WTC11 (cell line): ENCODE measurements around the gene TROAP. TPM values are rescaled to one million over a fixed set of nuclear protein-coding genes. Genes with fewer than 3 reads are reported as not detected.
A peak's percentile ranks its signal among the peaks of the same experiment; 100 is the strongest.

Experiments used
- ATAC-seq: fragments of 200-7000 bp; cut with Tn5 transposase; 2 replicates; pipeline ENCODE4 v1.10.0; 2021; ENCODE audit warnings: mild to moderate bottlenecking, moderate library complexity
- CTCF ChIA-PET: fragments of 300-600 bp; sonication (Branson Sonifier 250); formaldehyde crosslinking; loops from one replicate; lab custom pipeline; 2021; ENCODE audit warnings: antibody characterized with exemption; lab: Charles Lee
- POLR2A ChIA-PET: fragments of 350-600 bp; sonication (Branson Sonifier 250); formaldehyde crosslinking; loops from one replicate; lab custom pipeline; 2021; ENCODE audit warnings: antibody characterized with exemption; lab: Charles Lee
- DNase-seq: peaks from one replicate; pipeline ENCODE4 v3.0.0; 2021; ENCODE audit warnings: low spot score
- H3K27ac Mint-ChIP-seq: 2 replicates; pipeline ENCODE4 v1.8.0; 2021; ENCODE audit warnings: mixed read lengths
- H3K27me3 Mint-ChIP-seq: 2 replicates; pipeline ENCODE4 v1.8.0; 2021; ENCODE audit warnings: low read depth, mild to moderate bottlenecking, moderate library complexity, mixed read lengths
- H3K36me3 Mint-ChIP-seq: 2 replicates; pipeline ENCODE4 v1.8.0; 2021; ENCODE audit warnings: mixed read lengths
- H3K4me1 Mint-ChIP-seq: 2 replicates; pipeline ENCODE4 v1.8.0; 2022; ENCODE audit warnings: mixed read lengths
- H3K4me3 Mint-ChIP-seq: 2 replicates; pipeline ENCODE4 v1.8.0; 2021; ENCODE audit warnings: mild to moderate bottlenecking, moderate library complexity, mixed read lengths
- H3K9me3 Mint-ChIP-seq: 2 replicates; pipeline ENCODE4 v1.8.0; 2021; ENCODE audit warnings: mixed read lengths
- CBFB ChIP-seq: sonication (generic); formaldehyde crosslinking; IDR thresholded peaks from 2 replicates; pipeline ENCODE4 v1.8.1; 2022; ENCODE audit warnings: mild to moderate bottlenecking, low read depth, missing genetic modification reagents
- HMGA2 ChIP-seq: fragments of 250-450 bp; sonication (Bioruptor Pico); IDR thresholded peaks from 2 replicates; pipeline ENCODE4 v1.4.0; 2021; ENCODE audit warnings: mild to moderate bottlenecking, moderate library complexity
- IRF2 ChIP-seq: sonication (generic); formaldehyde crosslinking; IDR thresholded peaks from 2 replicates; pipeline ENCODE4 v1.8.0; 2022; ENCODE audit warnings: low read depth, missing genetic modification reagents, borderline replicate concordance
- KAT7 ChIP-seq: sonication (generic); formaldehyde crosslinking; IDR thresholded peaks from 2 replicates; pipeline ENCODE4 v1.8.1; 2023; ENCODE audit warnings: missing genetic modification reagents, mild to moderate bottlenecking, borderline replicate concordance
- NFATC4 ChIP-seq: fragments of 250-450 bp; sonication (Bioruptor Pico); IDR thresholded peaks from 2 replicates; pipeline ENCODE4 v1.9.0; 2021; ENCODE audit warnings: mild to moderate bottlenecking
- NR3C1 ChIP-seq: sonication (generic); formaldehyde crosslinking; conservative IDR thresholded peaks from 2 replicates; pipeline ENCODE4 v1.8.1; 2023; ENCODE audit warnings: low read depth, mild to moderate bottlenecking, missing genetic modification reagents
- TCF7 ChIP-seq: sonication (generic); formaldehyde crosslinking; IDR thresholded peaks from 2 replicates; pipeline ENCODE4 v1.8.0; 2022; ENCODE audit warnings: mild to moderate bottlenecking, low read depth, missing genetic modification reagents, moderate library complexity
- TP53 ChIP-seq: sonication (generic); formaldehyde crosslinking; IDR thresholded peaks from 2 replicates; pipeline ENCODE4 v1.8.1; 2023; ENCODE audit warnings: mild to moderate bottlenecking, missing genetic modification reagents
- ZNF232 ChIP-seq: sonication (generic); formaldehyde crosslinking; IDR thresholded peaks from 2 replicates; pipeline ENCODE4 v1.8.0; 2022; ENCODE audit warnings: mild to moderate bottlenecking, missing genetic modification reagents
- ZNF263 ChIP-seq: sonication (generic); formaldehyde crosslinking; IDR thresholded peaks from 2 replicates; pipeline ENCODE4 v1.8.1; 2022; ENCODE audit warnings: low read depth, mild to moderate bottlenecking, moderate library complexity, missing genetic modification reagents
- ZNF396 ChIP-seq: fragments of 250-450 bp; sonication (Bioruptor Pico); IDR thresholded peaks from 2 replicates; pipeline ENCODE4 v1.8.0; 2021; ENCODE audit warnings: mild to moderate bottlenecking, moderate library complexity, borderline replicate concordance
- ZNF416 ChIP-seq: fragments of 250-450 bp; sonication (Bioruptor Pico); IDR thresholded peaks from 2 replicates; pipeline ENCODE4 v1.9.0; 2021; ENCODE audit warnings: mild to moderate bottlenecking, inconsistent platforms
- total RNA-seq: library from RNA; stranded (reverse); gene quantifications from 3 replicates; pipeline ENCODE4 v1.2.3, GENCODE V29; 2021
- TF ChIP-seq, protein P1 (sequence below): sonication (generic); formaldehyde crosslinking; IDR thresholded peaks from 2 replicates; pipeline ENCODE4 v1.8.1; 2022; ENCODE audit warnings: low read depth, missing genetic modification reagents, borderline replicate concordance
- TF ChIP-seq, protein P2 (sequence below): fragments of 250-450 bp; sonication (Bioruptor Pico); IDR thresholded peaks from 2 replicates; pipeline ENCODE4 v1.8.0; 2021; ENCODE audit warnings: mild to moderate bottlenecking
- TF ChIP-seq, protein P3 (sequence below): fragments of 250-450 bp; sonication (Bioruptor Pico); IDR thresholded peaks from 2 replicates; pipeline ENCODE4 v1.9.0; 2021; ENCODE audit warnings: mild to moderate bottlenecking, borderline replicate concordance
- TF ChIP-seq, protein P4 (sequence below): sonication (generic); formaldehyde crosslinking; IDR thresholded peaks from 2 replicates; pipeline ENCODE4 v1.8.0; 2022; ENCODE audit warnings: mild to moderate bottlenecking, missing genetic modification reagents
- TF ChIP-seq, protein P5 (sequence below): sonication (generic); formaldehyde crosslinking; IDR thresholded peaks from 2 replicates; pipeline ENCODE4 v1.8.1; 2022; ENCODE audit warnings: missing genetic modification reagents, borderline replicate concordance
- TF ChIP-seq, protein P6 (sequence below): sonication (generic); formaldehyde crosslinking; IDR thresholded peaks from 2 replicates; pipeline ENCODE4 v1.8.0; 2022; ENCODE audit warnings: mild to moderate bottlenecking, missing genetic modification reagents

Gene TROAP
- total RNA-seq, 1 experiment from 2014 or later, result 89.2 TPM

DNA sequence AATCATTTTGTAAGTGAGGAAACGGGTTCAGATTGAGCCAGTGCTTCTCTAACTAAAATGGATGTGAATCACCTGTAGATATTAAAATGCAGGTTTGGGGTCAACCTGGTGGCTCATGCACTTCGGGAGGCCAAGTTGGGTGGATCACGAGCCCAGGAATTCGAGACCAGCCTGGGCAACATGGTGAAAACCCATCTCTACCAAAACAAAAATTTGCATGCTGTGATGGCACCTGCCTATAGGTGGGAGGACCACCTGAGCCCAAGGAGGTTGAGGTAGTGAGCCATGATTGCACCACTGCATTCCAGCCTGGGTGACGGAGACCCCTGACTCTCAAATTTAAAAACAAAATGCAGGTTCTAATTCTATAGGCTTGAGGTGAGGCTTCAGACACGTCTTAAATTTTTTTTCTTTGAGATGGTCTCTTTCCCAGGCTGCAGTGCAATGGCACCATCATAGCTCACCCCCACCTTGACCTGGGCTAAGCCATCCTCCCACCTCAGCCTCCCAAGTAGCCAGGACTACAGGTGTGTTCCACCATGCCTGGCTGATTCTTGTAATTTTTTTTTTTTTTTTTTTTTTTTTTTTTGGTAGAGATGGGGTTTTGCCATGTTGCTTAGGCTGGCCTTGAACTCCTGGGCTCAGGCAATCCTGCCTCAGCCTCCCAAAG, 49.2 kb upstream of the TROAP start (continued):
- TF ChIP-seq, protein P1, sequence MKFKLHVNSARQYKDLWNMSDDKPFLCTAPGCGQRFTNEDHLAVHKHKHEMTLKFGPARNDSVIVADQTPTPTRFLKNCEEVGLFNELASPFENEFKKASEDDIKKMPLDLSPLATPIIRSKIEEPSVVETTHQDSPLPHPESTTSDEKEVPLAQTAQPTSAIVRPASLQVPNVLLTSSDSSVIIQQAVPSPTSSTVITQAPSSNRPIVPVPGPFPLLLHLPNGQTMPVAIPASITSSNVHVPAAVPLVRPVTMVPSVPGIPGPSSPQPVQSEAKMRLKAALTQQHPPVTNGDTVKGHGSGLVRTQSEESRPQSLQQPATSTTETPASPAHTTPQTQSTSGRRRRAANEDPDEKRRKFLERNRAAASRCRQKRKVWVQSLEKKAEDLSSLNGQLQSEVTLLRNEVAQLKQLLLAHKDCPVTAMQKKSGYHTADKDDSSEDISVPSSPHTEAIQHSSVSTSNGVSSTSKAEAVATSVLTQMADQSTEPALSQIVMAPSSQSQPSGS (CRISPR knock-in tag), result no peak
- 0 out of 2 replicates have a peak, but pooled peaks have one; percentile 5 for TF ChIP-seq ZNF416

DNA sequence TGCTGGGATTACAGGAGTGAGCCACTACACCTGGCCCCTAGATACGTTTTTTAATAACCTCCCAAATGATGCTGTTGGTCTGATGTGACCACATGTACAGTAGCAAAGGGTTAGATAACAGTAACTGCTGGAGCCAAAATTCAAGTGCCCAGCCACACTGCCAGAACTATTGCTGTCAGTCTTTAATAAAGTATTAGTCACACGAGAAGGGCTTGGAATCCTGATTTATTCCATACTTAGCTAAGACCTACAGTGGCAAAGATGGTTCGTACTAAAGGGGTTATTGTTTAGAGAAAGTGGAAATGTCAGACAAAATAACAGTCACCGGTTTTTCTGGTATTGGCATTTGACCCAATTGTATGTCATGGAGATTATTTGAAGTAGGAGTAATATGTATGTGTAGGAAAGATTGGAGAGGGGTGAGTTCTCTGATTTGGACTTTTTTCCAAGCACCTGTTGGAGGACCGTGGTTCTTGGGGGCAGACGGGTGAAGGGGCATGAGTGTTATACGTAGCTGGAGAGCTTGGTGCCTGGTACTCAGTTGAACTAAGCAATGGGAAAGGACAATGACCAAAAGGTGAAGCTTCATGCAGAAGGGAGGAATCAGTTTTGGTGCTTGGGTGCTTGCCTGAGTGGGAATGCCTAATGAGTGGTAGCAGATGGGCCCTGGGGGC, 48.5 kb upstream of the TROAP start:
- Mint-ChIP-seq H3K27ac (0 out of 2 replicates have a peak overlapping the region, but pooled peaks have one; percentile 10), H3K4me1 (peaks cover 3% of the 10 kb centered on the region), H3K4me3 (no peak overlapping the region), H3K36me3 (peaks cover 41% of the 10 kb centered on the region), H3K9me3 (no peaks in the 10 kb centered on the region), H3K27me3 (no peaks in the 10 kb centered on the region)
- ATAC-seq (no peak), DNase-seq (no peak)
- TF ChIP-seq, protein P2, sequence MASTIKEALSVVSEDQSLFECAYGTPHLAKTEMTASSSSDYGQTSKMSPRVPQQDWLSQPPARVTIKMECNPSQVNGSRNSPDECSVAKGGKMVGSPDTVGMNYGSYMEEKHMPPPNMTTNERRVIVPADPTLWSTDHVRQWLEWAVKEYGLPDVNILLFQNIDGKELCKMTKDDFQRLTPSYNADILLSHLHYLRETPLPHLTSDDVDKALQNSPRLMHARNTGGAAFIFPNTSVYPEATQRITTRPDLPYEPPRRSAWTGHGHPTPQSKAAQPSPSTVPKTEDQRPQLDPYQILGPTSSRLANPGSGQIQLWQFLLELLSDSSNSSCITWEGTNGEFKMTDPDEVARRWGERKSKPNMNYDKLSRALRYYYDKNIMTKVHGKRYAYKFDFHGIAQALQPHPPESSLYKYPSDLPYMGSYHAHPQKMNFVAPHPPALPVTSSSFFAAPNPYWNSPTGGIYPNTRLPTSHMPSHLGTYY (CRISPR knock-in tag), result peak; percentile 39; the same call in 1 of the 2 replicates
- TF ChIP-seq, protein P3, sequence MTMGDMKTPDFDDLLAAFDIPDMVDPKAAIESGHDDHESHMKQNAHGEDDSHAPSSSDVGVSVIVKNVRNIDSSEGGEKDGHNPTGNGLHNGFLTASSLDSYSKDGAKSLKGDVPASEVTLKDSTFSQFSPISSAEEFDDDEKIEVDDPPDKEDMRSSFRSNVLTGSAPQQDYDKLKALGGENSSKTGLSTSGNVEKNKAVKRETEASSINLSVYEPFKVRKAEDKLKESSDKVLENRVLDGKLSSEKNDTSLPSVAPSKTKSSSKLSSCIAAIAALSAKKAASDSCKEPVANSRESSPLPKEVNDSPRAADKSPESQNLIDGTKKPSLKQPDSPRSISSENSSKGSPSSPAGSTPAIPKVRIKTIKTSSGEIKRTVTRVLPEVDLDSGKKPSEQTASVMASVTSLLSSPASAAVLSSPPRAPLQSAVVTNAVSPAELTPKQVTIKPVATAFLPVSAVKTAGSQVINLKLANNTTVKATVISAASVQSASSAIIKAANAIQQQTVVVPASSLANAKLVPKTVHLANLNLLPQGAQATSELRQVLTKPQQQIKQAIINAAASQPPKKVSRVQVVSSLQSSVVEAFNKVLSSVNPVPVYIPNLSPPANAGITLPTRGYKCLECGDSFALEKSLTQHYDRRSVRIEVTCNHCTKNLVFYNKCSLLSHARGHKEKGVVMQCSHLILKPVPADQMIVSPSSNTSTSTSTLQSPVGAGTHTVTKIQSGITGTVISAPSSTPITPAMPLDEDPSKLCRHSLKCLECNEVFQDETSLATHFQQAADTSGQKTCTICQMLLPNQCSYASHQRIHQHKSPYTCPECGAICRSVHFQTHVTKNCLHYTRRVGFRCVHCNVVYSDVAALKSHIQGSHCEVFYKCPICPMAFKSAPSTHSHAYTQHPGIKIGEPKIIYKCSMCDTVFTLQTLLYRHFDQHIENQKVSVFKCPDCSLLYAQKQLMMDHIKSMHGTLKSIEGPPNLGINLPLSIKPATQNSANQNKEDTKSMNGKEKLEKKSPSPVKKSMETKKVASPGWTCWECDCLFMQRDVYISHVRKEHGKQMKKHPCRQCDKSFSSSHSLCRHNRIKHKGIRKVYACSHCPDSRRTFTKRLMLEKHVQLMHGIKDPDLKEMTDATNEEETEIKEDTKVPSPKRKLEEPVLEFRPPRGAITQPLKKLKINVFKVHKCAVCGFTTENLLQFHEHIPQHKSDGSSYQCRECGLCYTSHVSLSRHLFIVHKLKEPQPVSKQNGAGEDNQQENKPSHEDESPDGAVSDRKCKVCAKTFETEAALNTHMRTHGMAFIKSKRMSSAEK (CRISPR knock-in tag), result no peak
- POLR2A ChIA-PET, result interaction anchor here (0.5 to 1.0 kb wide), 3 partner anchors 11 to 50 kb away, joined by 3 to 5 read pairs (median 3); no protein-coding TSS in a partner anchor
- CTCF ChIA-PET, result interaction anchor here (1.1 to 2.0 kb wide), 3 partner anchors 15 to 68 kb away, joined by 3 to 5 read pairs (median 5); no protein-coding TSS in a partner anchor

DNA sequence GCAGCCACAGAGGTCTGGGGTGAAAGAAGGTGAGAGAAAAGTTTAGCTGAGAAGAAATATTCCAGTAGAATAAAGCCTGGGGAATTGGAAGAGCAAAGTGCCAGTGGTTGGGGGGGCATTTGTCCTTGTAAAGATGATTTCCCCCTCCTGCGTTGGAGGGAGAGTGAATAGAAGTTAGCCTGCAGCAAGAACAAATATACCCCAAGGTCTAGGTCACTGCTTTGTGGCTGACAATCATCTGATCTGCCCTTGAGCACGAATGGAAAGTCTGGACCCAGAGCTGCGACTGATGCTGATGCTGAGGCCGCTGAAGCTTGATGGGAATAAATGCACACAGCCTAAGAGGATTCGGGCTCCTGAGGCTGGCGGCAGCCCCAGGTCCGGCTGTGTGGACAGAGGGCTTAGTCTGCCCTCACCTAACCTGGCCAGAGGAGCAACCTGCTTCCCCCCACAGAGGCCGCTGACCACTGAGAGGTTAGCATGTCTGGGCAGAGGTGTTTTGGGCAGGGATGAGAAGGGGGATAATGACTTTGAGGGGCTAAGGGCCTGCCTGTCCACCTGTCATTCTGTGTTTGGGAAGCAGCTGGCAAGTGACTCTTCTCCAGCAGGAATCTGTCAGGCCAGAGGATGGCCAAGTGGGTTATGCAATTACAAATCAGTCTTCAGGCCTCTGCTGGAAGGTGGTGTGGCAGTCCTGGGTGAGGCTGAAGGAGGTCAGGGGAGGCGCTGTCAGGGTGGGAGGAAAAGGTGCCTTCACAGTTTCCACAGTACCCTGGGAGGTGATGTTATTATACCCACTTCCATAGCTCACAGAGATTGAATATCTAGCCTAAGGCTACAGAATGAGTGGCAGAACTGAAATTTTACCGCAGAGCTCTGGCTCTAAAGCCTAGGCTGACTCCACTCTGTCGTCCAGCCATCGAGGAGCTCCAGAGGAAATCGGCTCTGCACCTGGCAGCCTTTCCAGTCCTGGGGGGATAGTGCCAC, 46.5 kb upstream of the TROAP start:
- no peak for ATAC-seq
- ChIA-PET POLR2A (no interaction called here), CTCF (interaction anchor here (0.6 to 2.3 kb wide), 5 partner anchors 12 to 71 kb away, joined by 7 to 10 read pairs (median 7); no protein-coding TSS in a partner anchor)
- Mint-ChIP-seq H3K27me3 (no peaks in the 10 kb centered on the region), H3K27ac (no peak overlapping the region), H3K4me3 (no peak overlapping the region), H3K9me3 (no peaks in the 10 kb centered on the region), H3K4me1 (peaks cover 10% of the 10 kb centered on the region), H3K36me3 (peaks cover 21% of the 10 kb centered on the region)
- no peak for DNase-seq
- no peak for TF ChIP-seq ZNF232
- TF ChIP-seq, protein P4, sequence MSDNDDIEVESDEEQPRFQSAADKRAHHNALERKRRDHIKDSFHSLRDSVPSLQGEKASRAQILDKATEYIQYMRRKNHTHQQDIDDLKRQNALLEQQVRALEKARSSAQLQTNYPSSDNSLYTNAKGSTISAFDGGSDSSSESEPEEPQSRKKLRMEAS (CRISPR knock-in tag), result no peak
- TF ChIP-seq KAT7 (CRISPR knock-in tag), result no peak
- no peak for TF ChIP-seq NR3C1
- TF ChIP-seq ZNF263 (CRISPR knock-in tag), result no peak
- no peak for TF ChIP-seq IRF2 (CRISPR knock-in tag)
- no peak for TF ChIP-seq ZNF396 (CRISPR knock-in tag)
- TF ChIP-seq, protein P5, sequence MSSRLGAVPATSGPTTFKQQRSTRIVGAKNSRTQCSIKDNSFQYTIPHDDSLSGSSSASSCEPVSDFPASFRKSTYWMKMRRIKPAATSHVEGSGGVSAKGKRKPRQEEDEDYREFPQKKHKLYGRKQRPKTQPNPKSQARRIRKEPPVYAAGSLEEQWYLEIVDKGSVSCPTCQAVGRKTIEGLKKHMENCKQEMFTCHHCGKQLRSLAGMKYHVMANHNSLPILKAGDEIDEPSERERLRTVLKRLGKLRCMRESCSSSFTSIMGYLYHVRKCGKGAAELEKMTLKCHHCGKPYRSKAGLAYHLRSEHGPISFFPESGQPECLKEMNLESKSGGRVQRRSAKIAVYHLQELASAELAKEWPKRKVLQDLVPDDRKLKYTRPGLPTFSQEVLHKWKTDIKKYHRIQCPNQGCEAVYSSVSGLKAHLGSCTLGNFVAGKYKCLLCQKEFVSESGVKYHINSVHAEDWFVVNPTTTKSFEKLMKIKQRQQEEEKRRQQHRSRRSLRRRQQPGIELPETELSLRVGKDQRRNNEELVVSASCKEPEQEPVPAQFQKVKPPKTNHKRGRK (CRISPR knock-in tag), result no peak
- TF ChIP-seq NFATC4 (CRISPR knock-in tag), result no peak
- no peak for TF ChIP-seq HMGA2
- no peak for TF ChIP-seq TCF7 (CRISPR knock-in tag)
- TF ChIP-seq CBFB (CRISPR knock-in tag), result no peak
- TF ChIP-seq, protein P6, sequence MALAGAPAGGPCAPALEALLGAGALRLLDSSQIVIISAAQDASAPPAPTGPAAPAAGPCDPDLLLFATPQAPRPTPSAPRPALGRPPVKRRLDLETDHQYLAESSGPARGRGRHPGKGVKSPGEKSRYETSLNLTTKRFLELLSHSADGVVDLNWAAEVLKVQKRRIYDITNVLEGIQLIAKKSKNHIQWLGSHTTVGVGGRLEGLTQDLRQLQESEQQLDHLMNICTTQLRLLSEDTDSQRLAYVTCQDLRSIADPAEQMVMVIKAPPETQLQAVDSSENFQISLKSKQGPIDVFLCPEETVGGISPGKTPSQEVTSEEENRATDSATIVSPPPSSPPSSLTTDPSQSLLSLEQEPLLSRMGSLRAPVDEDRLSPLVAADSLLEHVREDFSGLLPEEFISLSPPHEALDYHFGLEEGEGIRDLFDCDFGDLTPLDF (CRISPR knock-in tag), result no peak
- no peak for TF ChIP-seq TP53 (CRISPR knock-in tag)
